ENCODE results near the gene TMEM190. TPM values are rescaled to one million over a fixed set of nuclear protein-coding genes. Genes with fewer than 3 reads are reported as not detected.

The TMEM190 gene
- total RNA-seq, 4 donors from 2014 or later: not detected

DNA sequence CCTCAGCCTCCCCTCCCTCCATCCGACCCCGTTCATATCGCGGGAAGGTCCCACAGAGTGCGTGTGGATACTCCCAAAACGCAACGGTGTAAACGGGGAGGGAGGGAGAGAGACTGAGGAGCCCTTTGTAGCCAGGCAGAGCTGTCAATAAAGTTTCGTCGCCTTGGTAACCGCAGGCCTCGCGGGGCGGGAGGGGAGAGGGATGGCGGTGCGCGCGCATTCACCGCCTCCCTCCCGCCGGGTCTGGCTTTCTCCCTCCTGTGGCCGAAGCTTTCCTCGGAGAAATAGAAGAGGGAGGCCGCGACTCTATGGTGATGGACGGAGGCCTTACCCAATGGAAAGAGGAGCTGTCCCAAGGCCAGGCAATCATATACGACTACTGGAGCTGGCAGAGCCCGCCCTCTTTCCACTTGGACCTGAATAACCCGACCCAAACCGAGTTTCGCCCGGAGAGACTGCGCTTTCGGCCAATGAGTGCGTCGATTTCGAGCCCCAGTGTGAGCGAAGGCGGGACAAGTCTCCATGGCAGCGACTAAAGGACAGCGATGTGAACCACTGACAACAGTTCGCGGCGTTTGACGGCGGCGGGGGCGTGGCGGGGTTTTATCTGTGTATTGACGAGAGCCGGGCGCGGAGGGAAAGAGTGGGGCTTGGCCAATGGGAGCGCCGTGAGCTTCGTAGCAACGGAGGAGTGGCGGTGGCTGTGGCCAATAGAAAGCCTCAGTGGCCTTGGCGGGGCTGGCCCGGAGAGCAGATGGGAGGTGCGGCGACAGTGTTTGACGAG lies 37.3 kb upstream of the TMEM190 start, which contains the start of gene KMT5C:
Gene KMT5C (plus strand): TSS at position 772 of the 784 bp plus-strand sequence. CDS start 2,061 bp downstream, outside the sequence.
- Histone ChIP-seq H3K4me3 (peak within 1 kb of the TSS; percentile 65 to 82 (median 75)), H3K36me3 (peaks cover 0 to 18% of the 10 kb centered on the region in 2 donors), H3K4me1 (peaks cover 12 to 22% of the 10 kb centered on the region in 2 donors), H3K27me3 (peaks cover 0 to 10% (median 7%) of the 10 kb centered on the region in 3 donors), H3K9me3 (no peaks in the 10 kb centered on the region), H3K27ac (peak within 1 kb of the TSS; percentile 83 to 97 (median 91))
- in situ Hi-C loops (cut with MboI; ENCODE audit: low sequenced_read_pairs in 4 of 4) (no loop called here), intact Hi-C loops (cut with DNase I; ENCODE audit: low total_unique reads) (loop anchor here (1.0 to 2.0 kb wide), 7 partner anchors 38 to 890 kb away; partner anchors contain the start of genes ISOC2, LENG8, PPP6R1 and RPL28)
- ATAC-seq (peak; percentile 94 to 95), DNase-seq (peak; percentile 100)
- TF ChIP-seq, protein P1, sequence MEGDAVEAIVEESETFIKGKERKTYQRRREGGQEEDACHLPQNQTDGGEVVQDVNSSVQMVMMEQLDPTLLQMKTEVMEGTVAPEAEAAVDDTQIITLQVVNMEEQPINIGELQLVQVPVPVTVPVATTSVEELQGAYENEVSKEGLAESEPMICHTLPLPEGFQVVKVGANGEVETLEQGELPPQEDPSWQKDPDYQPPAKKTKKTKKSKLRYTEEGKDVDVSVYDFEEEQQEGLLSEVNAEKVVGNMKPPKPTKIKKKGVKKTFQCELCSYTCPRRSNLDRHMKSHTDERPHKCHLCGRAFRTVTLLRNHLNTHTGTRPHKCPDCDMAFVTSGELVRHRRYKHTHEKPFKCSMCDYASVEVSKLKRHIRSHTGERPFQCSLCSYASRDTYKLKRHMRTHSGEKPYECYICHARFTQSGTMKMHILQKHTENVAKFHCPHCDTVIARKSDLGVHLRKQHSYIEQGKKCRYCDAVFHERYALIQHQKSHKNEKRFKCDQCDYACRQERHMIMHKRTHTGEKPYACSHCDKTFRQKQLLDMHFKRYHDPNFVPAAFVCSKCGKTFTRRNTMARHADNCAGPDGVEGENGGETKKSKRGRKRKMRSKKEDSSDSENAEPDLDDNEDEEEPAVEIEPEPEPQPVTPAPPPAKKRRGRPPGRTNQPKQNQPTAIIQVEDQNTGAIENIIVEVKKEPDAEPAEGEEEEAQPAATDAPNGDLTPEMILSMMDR (IDR thresholded peaks at IDR 0.05 in 4 of 5, conservative IDR thresholded peaks at IDR 0.05 in 1 of 5): peak in 4 of 5 experiments; percentile 38 to 65 (median 52)
- peak in 1 of 2 donors; percentile 85 for TF ChIP-seq POLR2A (IDR thresholded peaks at IDR 0.05)

DNA sequence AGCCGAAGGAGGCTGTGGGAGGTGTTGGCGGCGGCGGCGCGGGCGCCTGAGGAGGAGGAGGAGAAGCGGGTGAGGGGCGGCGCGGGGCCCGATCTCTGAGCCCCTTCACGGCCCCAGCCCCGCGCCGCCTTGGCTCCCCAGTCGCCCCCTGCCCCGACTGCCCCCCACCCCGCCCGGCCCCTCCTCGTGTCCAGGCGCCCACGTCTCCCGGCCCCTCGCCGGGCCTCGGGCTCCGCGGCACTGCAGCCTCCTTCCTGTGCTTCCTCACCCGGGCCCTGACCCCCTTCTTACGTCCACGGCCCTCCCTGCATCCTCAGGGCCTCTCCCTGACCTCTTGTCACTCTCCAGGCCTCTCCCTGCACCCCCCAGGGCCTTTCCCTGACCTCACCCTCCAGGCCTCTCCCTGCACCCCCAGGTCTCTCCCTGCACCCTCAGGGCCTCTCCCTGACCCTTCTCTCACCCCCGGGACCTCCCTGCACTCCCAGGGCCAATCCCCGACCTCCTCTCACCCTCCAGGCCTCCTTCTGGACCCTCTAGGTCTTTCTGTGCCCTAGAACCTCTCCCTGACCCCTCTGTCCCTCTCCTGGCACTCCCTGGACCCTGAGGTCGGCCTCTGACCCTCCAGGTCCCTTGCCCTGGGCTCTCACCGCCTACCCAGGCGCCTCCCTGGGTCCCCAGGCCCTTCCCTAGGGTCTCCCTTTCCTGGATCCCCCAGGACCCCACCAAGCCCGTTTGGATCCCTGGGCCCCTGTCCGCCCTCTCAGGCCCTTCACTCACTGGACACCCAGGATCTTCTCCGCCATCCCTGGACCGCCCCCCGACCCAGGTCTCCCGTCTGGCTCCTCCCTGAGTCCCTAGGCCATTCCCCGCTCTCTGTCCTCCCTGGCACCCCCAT lies 36.5 kb upstream of the TMEM190 start:
- Histone ChIP-seq H3K36me3 (peaks cover 0 to 18% of the 10 kb centered on the region in 2 donors), H3K4me1 (peaks cover 12 to 22% of the 10 kb centered on the region in 2 donors), H3K27ac (peak overlapping the region; percentile 83 to 95 (median 88)), H3K9me3 (no peaks in the 10 kb centered on the region), H3K4me3 (peak overlapping the region; percentile 65 to 75 (median 74)), H3K27me3 (peaks cover 0 to 7% (median 0%) of the 10 kb centered on the region in 3 donors)
- in situ Hi-C loops (cut with MboI; ENCODE audit: low sequenced_read_pairs in 4 of 4): no loop called here
- ATAC-seq (no peak), DNase-seq (no peak)
- peak in 1 of 2 donors; percentile 79 for TF ChIP-seq POLR2A (IDR thresholded peaks at IDR 0.05)
- TF ChIP-seq, protein P1 (IDR thresholded peaks at IDR 0.05 in 4 of 5, conservative IDR thresholded peaks at IDR 0.05 in 1 of 5): no peak
- intact Hi-C loops (cut with DNase I; ENCODE audit: low total_unique reads): loop anchor here (1.0 to 2.0 kb wide), 7 partner anchors 39 to 891 kb away; partner anchors contain the start of genes ISOC2, LENG8, PPP6R1 and RPL28

GRCh38 chr19:55340784-55341147 lies 35.9 kb upstream of the TMEM190 start:
- Histone ChIP-seq H3K9me3 (no peaks in the 10 kb centered on the region), H3K4me1 (peaks cover 12 to 22% of the 10 kb centered on the region in 2 donors), H3K27me3 (peaks cover 0 to 1% (median 0%) of the 10 kb centered on the region in 3 donors), H3K36me3 (peaks cover 0 to 18% of the 10 kb centered on the region in 2 donors), H3K4me3 (peak overlapping the region; percentile 65 to 75 (median 74)), H3K27ac (peak overlapping the region in 1 of 4 donors; percentile 95)
- intact Hi-C loops (cut with DNase I; ENCODE audit: low total_unique reads): no loop called here
- TF ChIP-seq, protein P1 (IDR thresholded peaks at IDR 0.05 in 4 of 5, conservative IDR thresholded peaks at IDR 0.05 in 1 of 5): no peak
- no peak for TF ChIP-seq POLR2A (IDR thresholded peaks at IDR 0.05)
- in situ Hi-C loops (cut with MboI; ENCODE audit: low sequenced_read_pairs in 4 of 4): no loop called here
- DNase-seq: no peak
- ATAC-seq: no peak

- Histone ChIP-seq H3K4me3 (peak overlapping the region; percentile 65 to 75 (median 74)), H3K4me1 (peaks cover 12 to 22% of the 10 kb centered on the region in 2 donors), H3K9me3 (no peaks in the 10 kb centered on the region), H3K27ac (peak overlapping the region in 1 of 4 donors; percentile 95), H3K27me3 (no peaks in the 10 kb centered on the region), H3K36me3 (peaks cover 0 to 18% of the 10 kb centered on the region in 2 donors)
- ATAC-seq (no peak), DNase-seq (peak in 1 of 2 donors; percentile 47)
- in situ Hi-C loops (cut with MboI; ENCODE audit: low sequenced_read_pairs in 4 of 4): no loop called here
- TF ChIP-seq, protein P1 (IDR thresholded peaks at IDR 0.05 in 4 of 5, conservative IDR thresholded peaks at IDR 0.05 in 1 of 5): no peak
- TF ChIP-seq POLR2A (IDR thresholded peaks at IDR 0.05): no peak
- intact Hi-C loops (cut with DNase I; ENCODE audit: low total_unique reads): no loop called here
Measured at GRCh38 chr19:55341171-55341588, 35.4 kb upstream of the TMEM190 start.
